ENCODE measurements around the gene PRKAG2.

DNA sequence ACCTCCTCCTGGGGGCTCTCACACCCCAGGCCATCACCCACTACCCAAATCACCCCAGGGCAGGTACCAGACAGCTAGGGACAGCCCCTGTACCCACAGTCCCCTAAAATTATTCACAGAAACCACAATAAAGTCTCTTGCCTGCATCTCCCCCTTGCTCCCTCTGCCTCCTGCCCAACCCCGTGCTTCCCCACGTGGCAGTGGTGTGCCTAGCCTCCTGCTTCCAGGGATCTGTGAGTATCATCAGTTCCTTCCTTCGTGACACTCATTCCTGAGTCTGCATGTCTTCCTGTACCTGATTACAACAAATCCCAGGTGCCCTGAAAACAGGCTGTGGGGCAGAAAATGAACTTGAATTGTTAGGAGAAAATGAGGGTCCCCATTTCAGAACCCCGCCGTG lies 61.5 kb downstream of the PRKAG2 start:
- TF ChIP-seq, protein P1, sequence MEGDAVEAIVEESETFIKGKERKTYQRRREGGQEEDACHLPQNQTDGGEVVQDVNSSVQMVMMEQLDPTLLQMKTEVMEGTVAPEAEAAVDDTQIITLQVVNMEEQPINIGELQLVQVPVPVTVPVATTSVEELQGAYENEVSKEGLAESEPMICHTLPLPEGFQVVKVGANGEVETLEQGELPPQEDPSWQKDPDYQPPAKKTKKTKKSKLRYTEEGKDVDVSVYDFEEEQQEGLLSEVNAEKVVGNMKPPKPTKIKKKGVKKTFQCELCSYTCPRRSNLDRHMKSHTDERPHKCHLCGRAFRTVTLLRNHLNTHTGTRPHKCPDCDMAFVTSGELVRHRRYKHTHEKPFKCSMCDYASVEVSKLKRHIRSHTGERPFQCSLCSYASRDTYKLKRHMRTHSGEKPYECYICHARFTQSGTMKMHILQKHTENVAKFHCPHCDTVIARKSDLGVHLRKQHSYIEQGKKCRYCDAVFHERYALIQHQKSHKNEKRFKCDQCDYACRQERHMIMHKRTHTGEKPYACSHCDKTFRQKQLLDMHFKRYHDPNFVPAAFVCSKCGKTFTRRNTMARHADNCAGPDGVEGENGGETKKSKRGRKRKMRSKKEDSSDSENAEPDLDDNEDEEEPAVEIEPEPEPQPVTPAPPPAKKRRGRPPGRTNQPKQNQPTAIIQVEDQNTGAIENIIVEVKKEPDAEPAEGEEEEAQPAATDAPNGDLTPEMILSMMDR (conservative IDR thresholded peaks at IDR 0.05; ENCODE audit: low read depth, low read length), result no peak
- TF ChIP-seq EZH2 (IDR thresholded peaks at IDR 0.05; ENCODE audit: low read length, unreplicated experiment), result no peak

All from PC-3 (cell line).